GM23338 (cell line): ENCODE results near the gene TUBA8. TPM values are rescaled to one million over a fixed set of nuclear protein-coding genes. Genes with fewer than 3 reads are reported as not detected.

Source experiments
- ATAC-seq: fragments of 200-7000 bp; cut with Tn5 transposase; 3 replicates; pipeline ENCODE4 v1.9.1; 2020
- DNase-seq: peaks from one replicate; pipeline ENCODE4 v3.0.0-alpha.2; 2015; ENCODE audit warnings: low spot score
- H2AFZ ChIP-seq: fragments of 200-600 bp; sonication (generic); 2 replicates; pipeline ENCODE4 v1.8.0; 2016; ENCODE audit warnings: antibody characterized with exemption, mild to moderate bottlenecking, moderate library complexity
- H3F3A ChIP-seq: fragments of 200-600 bp; sonication (generic); replicated peaks from 2 replicates; pipeline ENCODE4 v1.8.0; 2017; ENCODE audit warnings: antibody characterized with exemption, mixed run types, low read depth
- H3K27ac ChIP-seq: fragments of 200-600 bp; sonication (generic); 2 replicates; pipeline ENCODE4 v1.6.1; 2016; ENCODE audit warnings: low read depth
- H3K27me3 ChIP-seq: fragments of 200-600 bp; sonication (generic); 2 replicates; pipeline ENCODE4 v1.8.0; 2016; ENCODE audit warnings: mild to moderate bottlenecking, mixed run types, moderate library complexity; ENCODE audit not compliant: insufficient read depth
- H3K36me3 ChIP-seq: fragments of 200-600 bp; sonication (generic); 2 replicates; pipeline ENCODE4 v1.8.0; 2016; ENCODE audit warnings: mild to moderate bottlenecking; ENCODE audit not compliant: insufficient read depth
- H3K4me1 ChIP-seq: fragments of 200-600 bp; sonication (generic); 2 replicates; pipeline ENCODE4 v1.8.0; 2016; ENCODE audit warnings: mild to moderate bottlenecking, moderate library complexity; ENCODE audit not compliant: insufficient read depth
- H3K4me2 ChIP-seq: fragments of 200-600 bp; sonication (generic); 2 replicates; pipeline ENCODE4 v1.7.1; 2017; ENCODE audit warnings: mixed run types
- H3K4me3 ChIP-seq: fragments of 200-600 bp; sonication (generic); 2 replicates; pipeline ENCODE4 v1.6.1; 2016; ENCODE audit warnings: mixed run types
- H3K79me2 ChIP-seq: fragments of 200-600 bp; sonication (generic); replicated peaks from 2 replicates; pipeline ENCODE4 v1.8.0; 2017; ENCODE audit warnings: mild to moderate bottlenecking; ENCODE audit not compliant: insufficient read depth
- H3K9me2 ChIP-seq: fragments of 200-600 bp; sonication (generic); 2 replicates; pipeline ENCODE4 v1.8.0; 2017; ENCODE audit not compliant: insufficient read depth
- H4K20me1 ChIP-seq: fragments of 200-600 bp; sonication (generic); replicated peaks from 2 replicates; pipeline ENCODE4 v1.8.0; 2017; ENCODE audit warnings: mild to moderate bottlenecking; ENCODE audit not compliant: insufficient read depth
- H3K27ac Mint-ChIP-seq: 2 replicates; pipeline ENCODE4 v1.8.0; 2020; ENCODE audit warnings: inconsistent platforms, mild to moderate bottlenecking, moderate library complexity, mixed read lengths
- H3K27me3 Mint-ChIP-seq: 3 replicates; pipeline ENCODE4 v1.8.0; 2022; ENCODE audit warnings: low read depth, mild to moderate bottlenecking, moderate library complexity, mixed read lengths, inconsistent platforms; ENCODE audit not compliant: insufficient read depth, poor library complexity
- H3K36me3 Mint-ChIP-seq: 3 replicates; pipeline ENCODE4 v1.8.0; 2021; ENCODE audit warnings: low read depth, mild to moderate bottlenecking, inconsistent platforms, moderate library complexity, mixed read lengths
- H3K4me1 Mint-ChIP-seq: 3 replicates; pipeline ENCODE4 v1.8.0; 2020; ENCODE audit warnings: mild to moderate bottlenecking, inconsistent platforms, mixed read lengths
- H3K4me3 Mint-ChIP-seq: 3 replicates; pipeline ENCODE4 v1.8.0; 2021; ENCODE audit warnings: moderate library complexity, mild to moderate bottlenecking, inconsistent platforms, mixed read lengths
- H3K9me3 Mint-ChIP-seq: 3 replicates; pipeline ENCODE4 v1.8.0; 2020; ENCODE audit warnings: moderate library complexity, mild to moderate bottlenecking, inconsistent platforms, mixed read lengths
- CREB1 ChIP-seq: fragments of 250-450 bp; sonication (Bioruptor Pico); IDR thresholded peaks from 2 replicates; pipeline ENCODE4 v1.5.0; 2020; ENCODE audit warnings: low read depth, mild to moderate bottlenecking, moderate library complexity
- CTCF ChIP-seq, 2 experiments: fragments of 200-600 bp in 1 of 2; sonication (generic) in 1 of 2; conservative IDR thresholded peaks; 2 replicates each; pipeline versions ENCODE4 v1.5.1 to v1.6.1; 2016 to 2017; ENCODE audit warnings: antibody characterized with exemption in 2 of 2, low read depth in 2 of 2, mild to moderate bottlenecking in 2 of 2, moderate library complexity in 1 of 2
- ETS1 ChIP-seq: IDR thresholded peaks from 2 replicates; pipeline ENCODE4 v1.6.1; 2016; ENCODE audit warnings: antibody characterized with exemption
- EZH2phosphoT487 ChIP-seq: fragments of 200-600 bp; sonication (generic); IDR thresholded peaks from one replicate; pipeline ENCODE4 v1.8.1; 2018; ENCODE audit warnings: antibody characterized with exemption; ENCODE audit not compliant: unreplicated experiment
- JUNB ChIP-seq: IDR thresholded peaks from one replicate; pipeline ENCODE4 v1.6.1; 2016; ENCODE audit warnings: antibody characterized with exemption; ENCODE audit not compliant: unreplicated experiment
- NANOG ChIP-seq: IDR thresholded peaks from 2 replicates; pipeline ENCODE4 v1.6.1; 2016; ENCODE audit warnings: antibody characterized with exemption, borderline replicate concordance
- POLR2AphosphoS5 ChIP-seq: IDR thresholded peaks from 2 replicates; pipeline ENCODE4 v1.6.1; 2016; ENCODE audit warnings: antibody characterized with exemption, low read depth
- STAT1 ChIP-seq: IDR thresholded peaks from one replicate; pipeline ENCODE4 v1.6.1; 2016; ENCODE audit warnings: antibody characterized with exemption; ENCODE audit not compliant: unreplicated experiment
- ZNF462 ChIP-seq: fragments of 250-450 bp; sonication (Bioruptor Pico); IDR thresholded peaks from 2 replicates; pipeline ENCODE4 v1.5.0; 2020; ENCODE audit warnings: mild to moderate bottlenecking, moderate library complexity
- polyA plus RNA-seq: library from polyadenylated mRNA; unstranded; fragments of >200 nt; fragmentation: Nextera tagmentation; extraction: Ambion mirVana; gene quantifications from 2 replicates; pipeline ENCODE4 v1.2.1, GENCODE V29; 2016
- total RNA-seq: library from RNA; depleted of rRNA; stranded (reverse); fragments of >200 nt; shearing (Covaris generic); gene quantifications from 2 replicates; pipeline ENCODE4 v1.2.3, GENCODE V29; 2014

Gene TUBA8
- total and polyA plus RNA-seq, 2 experiments from 2014 or later: 0.31 to 0.48 TPM

GRCh38 chr22:18085188-18085587 lies 25.4 kb upstream of the TUBA8 start:
- peaks cover 4% of the 10 kb centered on the region for H3K27me3 Mint-ChIP-seq
- H3K27ac ChIP-seq: no peak overlapping the region
- H3K79me2 ChIP-seq: peaks cover 30% of the 10 kb centered on the region
- H3K4me3 ChIP-seq: no peak overlapping the region
- no peak overlapping the region for H2AFZ ChIP-seq
- DNase-seq (no peak), ATAC-seq (no peak)
- H3K9me2 ChIP-seq: no peaks in the 10 kb centered on the region
- peaks cover 2% of the 10 kb centered on the region; the same call in 2 of the 3 replicates for H3K4me1 Mint-ChIP-seq
- H3K4me3 Mint-ChIP-seq: no peak overlapping the region
- H4K20me1 ChIP-seq: peaks cover 15% of the 10 kb centered on the region; the same call in 1 of the 2 replicates
- no peaks in the 10 kb centered on the region for H3K27me3 ChIP-seq
- H3K36me3 ChIP-seq: peaks cover 24% of the 10 kb centered on the region
- H3K4me2 ChIP-seq: no peak overlapping the region
- no peak overlapping the region for H3K27ac Mint-ChIP-seq
- H3F3A ChIP-seq: no peaks in the 10 kb centered on the region
- TF ChIP-seq EZH2phosphoT487 (no peak), CREB1 (CRISPR knock-in tag) (no peak), POLR2AphosphoS5 (no peak)
- peaks cover 83% of the 10 kb centered on the region for H3K36me3 Mint-ChIP-seq
- no peaks in the 10 kb centered on the region for H3K4me1 ChIP-seq
- no peaks in the 10 kb centered on the region for H3K9me3 Mint-ChIP-seq

- H3K27me3 ChIP-seq: no peaks in the 10 kb centered on the region
- H3K27ac ChIP-seq: no peak overlapping the region
- H3F3A ChIP-seq: no peaks in the 10 kb centered on the region
- no peak overlapping the region for H3K4me3 ChIP-seq
- H4K20me1 ChIP-seq: peaks cover 7% of the 10 kb centered on the region; the same call in 1 of the 2 replicates
- Mint-ChIP-seq H3K9me3 (no peaks in the 10 kb centered on the region), H3K27me3 (peaks cover 8% of the 10 kb centered on the region), H3K36me3 (peaks cover 79% of the 10 kb centered on the region), H3K27ac (no peak overlapping the region), H3K4me1 (peaks cover 2% of the 10 kb centered on the region; the same call in 2 of the 3 replicates), H3K4me3 (no peak overlapping the region)
- H3K9me2 ChIP-seq: no peaks in the 10 kb centered on the region
- DNase-seq (no peak), ATAC-seq (no peak)
- H3K4me2 ChIP-seq: no peak overlapping the region
- H3K36me3 ChIP-seq: peaks cover 19% of the 10 kb centered on the region
- H3K79me2 ChIP-seq: peaks cover 10% of the 10 kb centered on the region
- H2AFZ ChIP-seq: no peak overlapping the region
- no peaks in the 10 kb centered on the region for H3K4me1 ChIP-seq
- TF ChIP-seq ZNF462 (CRISPR knock-in tag): no peak
- TF ChIP-seq CTCF (conservative IDR thresholded peaks at IDR 0.05; ENCODE audit: low read depth in 2 of 2): no peak
- no peak for TF ChIP-seq CREB1 (CRISPR knock-in tag)
- TF ChIP-seq JUNB: no peak
- TF ChIP-seq STAT1: no peak
- TF ChIP-seq EZH2phosphoT487: no peak
- no peak for TF ChIP-seq ETS1
- no peak for TF ChIP-seq NANOG
- no peak for TF ChIP-seq POLR2AphosphoS5
Measured at GRCh38 chr22:18087350-18087855, 23.2 kb upstream of the TUBA8 start.
